GM12878 (cell line): ENCODE data around the gene PDGFA.

Experiments
- BCL3 ChIP-seq: IDR thresholded peaks from 2 replicates; pipeline ENCODE4 v1.6.1; 2011; ENCODE audit warnings: borderline replicate concordance, low read depth, mild to moderate bottlenecking, moderate library complexity, low read length; ENCODE audit not compliant: insufficient read depth, poor library complexity, severe bottlenecking
- DPF2 ChIP-seq: fragments of 450-650 bp; IDR thresholded peaks from 2 replicates; pipeline ENCODE4 v1.6.1; 2017; ENCODE audit warnings: mild to moderate bottlenecking
- EGR1 ChIP-seq, 2 experiments: IDR thresholded peaks; 1 replicate in 1 of 2; 2 replicates in 1 of 2; pipeline ENCODE4 v1.6.1; 2011 to 2012; ENCODE audit warnings: low read depth in 2 of 2, low read length in 2 of 2, borderline replicate concordance in 1 of 2, mild to moderate bottlenecking in 1 of 2, moderate library complexity in 1 of 2
- RBBP5 ChIP-seq: fragments of 200-600 bp; sonication (generic); conservative IDR thresholded peaks from 2 replicates; pipeline ENCODE4 v1.6.1; 2016
- YY1 ChIP-seq: IDR thresholded peaks from 2 replicates; pipeline ENCODE4 v1.6.1; 2011; ENCODE audit warnings: low read depth, mild to moderate bottlenecking, low read length
- TF ChIP-seq, protein P1 (sequence below), 3 experiments: IDR thresholded peaks in 2 of 3; conservative IDR thresholded peaks in 1 of 3; 2 replicates each; pipeline ENCODE4 v1.5.1; 2011; ENCODE audit warnings: low read depth in 3 of 3, low read length in 3 of 3, mild to moderate bottlenecking in 3 of 3, control low read depth in 2 of 3, moderate library complexity in 2 of 3, inconsistent platforms in 1 of 3, mixed read lengths in 1 of 3; ENCODE audit not compliant: control insufficient read depth in 2 of 3, insufficient read depth in 1 of 3; ENCODE audit errors: extremely low read depth in 1 of 3
- TF ChIP-seq, protein P2 (sequence below): fragments of 450-650 bp; formaldehyde crosslinking; IDR thresholded peaks from 2 replicates; pipeline ENCODE4 v1.4.0; 2022; ENCODE audit warnings: mild to moderate bottlenecking, moderate library complexity
- TF ChIP-seq, protein P3 (sequence below): IDR thresholded peaks from 2 replicates; pipeline ENCODE4 v1.6.1; 2011; ENCODE audit warnings: low read depth, mild to moderate bottlenecking, low read length, moderate library complexity, borderline replicate concordance; ENCODE audit errors: extremely low read depth

DNA sequence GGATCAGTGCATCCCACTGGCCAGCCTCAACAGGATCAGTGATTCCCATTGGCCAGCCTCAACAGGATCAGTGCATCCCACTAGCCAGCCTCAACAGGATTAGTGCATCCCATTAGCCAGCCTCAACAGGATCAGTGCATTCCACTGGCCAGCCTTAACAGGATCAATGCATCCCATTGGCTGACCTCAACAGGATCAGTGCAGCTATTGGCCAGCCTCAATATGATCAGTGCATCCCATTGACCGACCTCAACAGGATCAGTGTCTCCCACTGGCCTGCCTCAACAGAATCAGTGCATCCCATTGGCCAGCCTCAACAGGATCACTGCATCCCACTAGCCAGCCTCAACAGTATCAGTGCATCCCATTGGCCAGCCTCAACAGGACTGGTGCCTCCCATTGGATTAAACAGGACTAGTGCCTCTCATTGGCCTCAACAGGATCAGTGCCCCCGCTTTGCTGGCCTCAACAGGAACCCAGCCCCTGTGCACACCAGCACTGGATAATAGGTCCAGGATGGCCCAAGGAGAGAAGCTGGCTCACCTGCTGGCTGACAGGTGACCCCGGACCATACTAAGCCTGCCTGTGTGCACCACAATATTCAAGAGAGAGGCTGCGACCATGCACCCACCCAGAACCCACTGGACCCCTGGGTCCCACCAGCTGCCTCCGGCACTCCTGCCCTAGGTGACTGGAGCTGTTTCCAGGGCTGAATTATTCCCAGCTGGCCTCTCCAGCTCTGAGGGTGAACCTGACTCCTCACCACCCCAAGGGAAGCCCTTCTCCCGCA, 59.9 kb downstream of the PDGFA start:
- TF ChIP-seq DPF2 (no peak), RBBP5 (no peak), YY1 (no peak), BCL3 (no peak), EGR1 (IDR thresholded peaks at IDR 0.05; ENCODE audit: borderline replicate concordance in 1 of 2, low read depth in 2 of 2, low read length in 2 of 2) (no peak)
- TF ChIP-seq, protein P1, sequence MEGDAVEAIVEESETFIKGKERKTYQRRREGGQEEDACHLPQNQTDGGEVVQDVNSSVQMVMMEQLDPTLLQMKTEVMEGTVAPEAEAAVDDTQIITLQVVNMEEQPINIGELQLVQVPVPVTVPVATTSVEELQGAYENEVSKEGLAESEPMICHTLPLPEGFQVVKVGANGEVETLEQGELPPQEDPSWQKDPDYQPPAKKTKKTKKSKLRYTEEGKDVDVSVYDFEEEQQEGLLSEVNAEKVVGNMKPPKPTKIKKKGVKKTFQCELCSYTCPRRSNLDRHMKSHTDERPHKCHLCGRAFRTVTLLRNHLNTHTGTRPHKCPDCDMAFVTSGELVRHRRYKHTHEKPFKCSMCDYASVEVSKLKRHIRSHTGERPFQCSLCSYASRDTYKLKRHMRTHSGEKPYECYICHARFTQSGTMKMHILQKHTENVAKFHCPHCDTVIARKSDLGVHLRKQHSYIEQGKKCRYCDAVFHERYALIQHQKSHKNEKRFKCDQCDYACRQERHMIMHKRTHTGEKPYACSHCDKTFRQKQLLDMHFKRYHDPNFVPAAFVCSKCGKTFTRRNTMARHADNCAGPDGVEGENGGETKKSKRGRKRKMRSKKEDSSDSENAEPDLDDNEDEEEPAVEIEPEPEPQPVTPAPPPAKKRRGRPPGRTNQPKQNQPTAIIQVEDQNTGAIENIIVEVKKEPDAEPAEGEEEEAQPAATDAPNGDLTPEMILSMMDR (IDR thresholded peaks at IDR 0.05 in 2 of 3, conservative IDR thresholded peaks at IDR 0.05 in 1 of 3; ENCODE audit: control insufficient read depth in 2 of 3, extremely low read depth in 1 of 3, insufficient read depth in 1 of 3, low read depth in 3 of 3, low read length in 3 of 3), result no peak
- TF ChIP-seq, protein P2, sequence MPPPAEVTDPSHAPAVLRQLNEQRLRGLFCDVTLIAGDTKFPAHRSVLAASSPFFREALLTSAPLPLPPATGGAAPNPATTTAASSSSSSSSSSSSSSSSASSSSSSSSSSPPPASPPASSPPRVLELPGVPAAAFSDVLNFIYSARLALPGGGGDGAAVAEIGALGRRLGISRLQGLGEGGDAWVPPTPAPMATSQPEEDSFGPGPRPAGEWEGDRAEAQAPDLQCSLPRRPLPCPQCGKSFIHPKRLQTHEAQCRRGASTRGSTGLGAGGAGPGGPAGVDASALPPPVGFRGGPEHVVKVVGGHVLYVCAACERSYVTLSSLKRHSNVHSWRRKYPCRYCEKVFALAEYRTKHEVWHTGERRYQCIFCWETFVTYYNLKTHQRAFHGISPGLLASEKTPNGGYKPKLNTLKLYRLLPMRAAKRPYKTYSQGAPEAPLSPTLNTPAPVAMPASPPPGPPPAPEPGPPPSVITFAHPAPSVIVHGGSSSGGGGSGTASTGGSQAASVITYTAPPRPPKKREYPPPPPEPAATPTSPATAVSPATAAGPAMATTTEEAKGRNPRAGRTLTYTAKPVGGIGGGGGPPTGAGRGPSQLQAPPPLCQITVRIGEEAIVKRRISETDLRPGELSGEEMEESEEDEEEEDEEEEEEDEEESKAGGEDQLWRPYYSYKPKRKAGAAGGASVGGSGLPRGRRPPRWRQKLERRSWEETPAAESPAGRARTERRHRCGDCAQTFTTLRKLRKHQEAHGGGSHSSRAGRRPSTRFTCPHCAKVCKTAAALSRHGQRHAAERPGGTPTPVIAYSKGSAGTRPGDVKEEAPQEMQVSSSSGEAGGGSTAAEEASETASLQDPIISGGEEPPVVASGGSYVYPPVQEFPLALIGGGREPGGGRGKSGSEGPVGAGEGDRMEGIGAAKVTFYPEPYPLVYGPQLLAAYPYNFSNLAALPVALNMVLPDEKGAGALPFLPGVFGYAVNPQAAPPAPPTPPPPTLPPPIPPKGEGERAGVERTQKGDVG (CRISPR knock-in tag), result no peak
- TF ChIP-seq, protein P3, sequence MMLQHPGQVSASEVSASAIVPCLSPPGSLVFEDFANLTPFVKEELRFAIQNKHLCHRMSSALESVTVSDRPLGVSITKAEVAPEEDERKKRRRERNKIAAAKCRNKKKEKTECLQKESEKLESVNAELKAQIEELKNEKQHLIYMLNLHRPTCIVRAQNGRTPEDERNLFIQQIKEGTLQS, result no peak
